SK-N-MC (cell line): ENCODE results near the gene SNAPC4.

Source experiments
- EZH2 ChIP-seq: fragments of 200-600 bp; sonication (generic); IDR thresholded peaks from one replicate; pipeline ENCODE4 v1.6.1; 2017; ENCODE audit warnings: antibody characterized with exemption
- FOXP2 ChIP-seq: optimal IDR thresholded peaks from 2 replicates; pipeline ENCODE3; 2011; ENCODE audit warnings: mild to moderate bottlenecking, moderate library complexity; ENCODE audit not compliant: insufficient read depth; ENCODE audit errors: extremely low read length, control extremely low read depth
- POLR2AphosphoS5 ChIP-seq: IDR thresholded peaks from 2 replicates; pipeline ENCODE4 v1.6.1; 2012; ENCODE audit warnings: mild to moderate bottlenecking, low read depth, low read length, borderline replicate concordance

- TF ChIP-seq FOXP2 (no peak), POLR2AphosphoS5 (no peak), EZH2 (no peak)
These were observed 37.5 kb upstream of the SNAPC4 start for GRCh38 chr9:136437430-136437829.
